ENCODE measurements around the gene PRKG1. TPM values are rescaled to one million over a fixed set of nuclear protein-coding genes. Genes with fewer than 3 reads are reported as not detected.
"Not testable (repeated sequence)": the region's sequence is repeated elsewhere in the genome, so short reads cannot be mapped to it uniquely, and the experiment has no call there.

PRKG1 gene
- total and polyA plus RNA-seq, 4 donors = 6.8 to 38.1 (median 15.4) TPM

- H3K4me3 ChIP-seq (ENCODE audit: low read depth, low read length) = no peak overlapping the region
- no peaks in the 10 kb centered on the region for H3K36me3 ChIP-seq (ENCODE audit: control insufficient read depth, insufficient read depth, low read length)
- 0% methylated on average over 3 of the region's 4 CpGs for WGBS (ENCODE audit: insufficient coverage)
- H3K27ac ChIP-seq (ENCODE audit: low read depth, low read length) = peak overlapping the region; percentile 63
- no peaks in the 10 kb centered on the region for H3K27me3 ChIP-seq (ENCODE audit: control insufficient read depth, insufficient read depth, low read length)
- no peaks in the 10 kb centered on the region for H3K4me1 ChIP-seq (ENCODE audit: control insufficient read depth, insufficient read depth, low read length)
- peak; percentile 59 to 96 (median 74) for DNase-seq (ENCODE audit: low read depth in 4 of 6, low spot score in 6 of 6)
- H3K9me3 ChIP-seq (ENCODE audit: control insufficient read depth, insufficient read depth, low read length) = no peaks in the 10 kb centered on the region
Measured at GRCh38 chr10:51244748-51245490, 170.6 kb downstream of the PRKG1 start.

GRCh38 chr10:51246156-51246555 lies 171.9 kb downstream of the PRKG1 start:
- Histone ChIP-seq H3K9me3 (ENCODE audit: control insufficient read depth, insufficient read depth, low read length) (no peaks in the 10 kb centered on the region), H3K27me3 (ENCODE audit: control insufficient read depth, insufficient read depth, low read length) (no peaks in the 10 kb centered on the region), H3K4me1 (ENCODE audit: control insufficient read depth, insufficient read depth, low read length) (no peaks in the 10 kb centered on the region), H3K36me3 (ENCODE audit: control insufficient read depth, insufficient read depth, low read length) (no peaks in the 10 kb centered on the region), H3K27ac (ENCODE audit: low read depth, low read length) (no peak overlapping the region), H3K4me3 (ENCODE audit: low read depth, low read length) (no peak overlapping the region)
- WGBS (ENCODE audit: insufficient coverage) = no CpG with 5 or more reads among the region's 1 CpG
- peak in 1 of 6 donors; percentile 23 for DNase-seq (ENCODE audit: low read depth in 4 of 6, low spot score in 6 of 6)

DNA sequence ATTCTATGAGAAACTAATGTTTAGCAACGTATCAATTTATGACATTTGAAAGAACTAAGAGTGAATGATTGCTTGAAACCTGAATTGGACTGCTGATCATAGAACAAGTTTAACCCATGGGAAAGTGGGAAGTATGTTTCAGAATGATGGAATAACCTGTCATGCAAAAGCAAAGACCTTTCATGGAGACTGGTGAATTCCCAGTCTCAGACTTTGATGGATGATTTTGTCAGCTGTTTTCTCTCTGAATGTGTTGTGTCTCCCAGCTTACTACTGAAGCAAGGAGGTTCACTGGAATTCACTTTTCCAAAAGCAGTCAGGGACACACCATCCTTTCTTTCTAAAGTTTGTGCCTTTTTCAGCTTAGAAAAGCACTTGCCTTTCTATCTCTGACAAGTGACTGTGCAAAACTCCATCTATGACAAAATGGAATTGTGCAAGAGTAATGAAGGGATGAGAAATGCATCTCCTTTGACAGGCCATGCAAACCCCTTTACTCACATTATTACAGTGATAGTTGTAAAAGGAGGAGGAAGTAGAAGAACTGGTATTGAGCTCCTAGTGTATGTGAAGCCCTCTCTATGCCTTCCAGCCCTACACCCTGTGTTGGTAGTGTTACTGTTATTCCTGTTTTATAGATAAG lies 176.1 kb downstream of the PRKG1 start:
- Histone ChIP-seq H3K4me3 (ENCODE audit: low read depth, low read length) (no peak overlapping the region), H3K4me1 (ENCODE audit: control insufficient read depth, insufficient read depth, low read length) (no peaks in the 10 kb centered on the region), H3K9me3 (ENCODE audit: control insufficient read depth, insufficient read depth, low read length) (no peaks in the 10 kb centered on the region), H3K36me3 (ENCODE audit: control insufficient read depth, insufficient read depth, low read length) (no peaks in the 10 kb centered on the region), H3K27ac (ENCODE audit: low read depth, low read length) (no peak overlapping the region), H3K27me3 (ENCODE audit: control insufficient read depth, insufficient read depth, low read length) (no peaks in the 10 kb centered on the region)
- 100% methylated on average over 1 of the region's 1 CpG for WGBS (ENCODE audit: insufficient coverage)
- DNase-seq (ENCODE audit: low read depth in 4 of 6, low spot score in 6 of 6) = no peak

GRCh38 chr10:51251110-51251509 lies 176.8 kb downstream of the PRKG1 start:
- DNase-seq (ENCODE audit: low read depth in 4 of 6, low spot score in 6 of 6) = no peak
- no CpG with 5 or more reads among the region's 1 CpG for WGBS (ENCODE audit: insufficient coverage)
- H3K36me3 ChIP-seq (ENCODE audit: control insufficient read depth, insufficient read depth, low read length) = no peaks in the 10 kb centered on the region
- no peaks in the 10 kb centered on the region for H3K27me3 ChIP-seq (ENCODE audit: control insufficient read depth, insufficient read depth, low read length)
- H3K27ac ChIP-seq (ENCODE audit: low read depth, low read length) = no peak overlapping the region
- no peaks in the 10 kb centered on the region for H3K4me1 ChIP-seq (ENCODE audit: control insufficient read depth, insufficient read depth, low read length)
- no peaks in the 10 kb centered on the region for H3K9me3 ChIP-seq (ENCODE audit: control insufficient read depth, insufficient read depth, low read length)
- no peak overlapping the region for H3K4me3 ChIP-seq (ENCODE audit: low read depth, low read length)

DNA sequence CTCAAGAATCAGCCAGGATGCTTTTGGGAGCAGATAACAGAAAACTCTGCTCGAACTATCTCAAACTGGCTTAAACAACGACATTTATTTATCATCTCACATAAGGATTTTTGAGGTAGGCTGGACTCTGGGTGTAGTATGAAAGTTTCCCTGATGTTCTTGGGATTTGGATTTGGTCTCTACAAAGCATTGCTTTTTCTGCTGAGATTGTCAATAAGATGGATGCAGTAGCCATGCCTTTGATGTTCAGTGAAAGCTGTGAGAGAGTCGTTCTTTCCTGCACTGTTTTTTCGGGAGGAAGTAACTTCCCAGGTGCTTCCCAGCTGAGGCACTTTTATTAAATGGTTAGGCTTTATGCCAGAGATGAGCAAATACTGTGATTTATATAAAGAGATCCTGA lies 181.1 kb downstream of the PRKG1 start:
- no peak overlapping the region for H3K27ac ChIP-seq (ENCODE audit: low read depth, low read length)
- H3K36me3 ChIP-seq (ENCODE audit: control insufficient read depth, insufficient read depth, low read length) = no peaks in the 10 kb centered on the region
- 40% methylated on average over 1 of the region's 4 CpGs for WGBS (ENCODE audit: insufficient coverage)
- DNase-seq (ENCODE audit: low read depth in 4 of 6, low spot score in 6 of 6) = no peak
- H3K27me3 ChIP-seq (ENCODE audit: control insufficient read depth, insufficient read depth, low read length) = no peaks in the 10 kb centered on the region
- no peak overlapping the region for H3K4me3 ChIP-seq (ENCODE audit: low read depth, low read length)
- no peaks in the 10 kb centered on the region for H3K9me3 ChIP-seq (ENCODE audit: control insufficient read depth, insufficient read depth, low read length)
- H3K4me1 ChIP-seq (ENCODE audit: control insufficient read depth, insufficient read depth, low read length) = no peaks in the 10 kb centered on the region

- H3K36me3 ChIP-seq (ENCODE audit: control insufficient read depth, insufficient read depth, low read length) = no peaks in the 10 kb centered on the region
- no peak overlapping the region for H3K4me3 ChIP-seq (ENCODE audit: low read depth, low read length)
- H3K27ac ChIP-seq (ENCODE audit: low read depth, low read length) = peak overlapping the region; percentile 10
- 68% methylated on average over 2 of the region's 7 CpGs for WGBS (ENCODE audit: insufficient coverage)
- peak in 1 of 6 donors; percentile 39 for DNase-seq (ENCODE audit: low read depth in 4 of 6, low spot score in 6 of 6)
- no peaks in the 10 kb centered on the region for H3K9me3 ChIP-seq (ENCODE audit: control insufficient read depth, insufficient read depth, low read length)
- no peaks in the 10 kb centered on the region for H3K27me3 ChIP-seq (ENCODE audit: control insufficient read depth, insufficient read depth, low read length)
- no peaks in the 10 kb centered on the region for H3K4me1 ChIP-seq (ENCODE audit: control insufficient read depth, insufficient read depth, low read length)
Measured at GRCh38 chr10:51257511-51258248, 183.4 kb downstream of the PRKG1 start.

- DNase-seq (ENCODE audit: low read depth in 4 of 6, low spot score in 6 of 6) = no peak
- Histone ChIP-seq H3K4me1 (ENCODE audit: control insufficient read depth, insufficient read depth, low read length) (no peaks in the 10 kb centered on the region), H3K27me3 (ENCODE audit: control insufficient read depth, insufficient read depth, low read length) (no peaks in the 10 kb centered on the region), H3K4me3 (ENCODE audit: low read depth, low read length) (no peak overlapping the region), H3K36me3 (ENCODE audit: control insufficient read depth, insufficient read depth, low read length) (no peaks in the 10 kb centered on the region), H3K9me3 (ENCODE audit: control insufficient read depth, insufficient read depth, low read length) (no peaks in the 10 kb centered on the region), H3K27ac (ENCODE audit: low read depth, low read length) (no peak overlapping the region)
- WGBS (ENCODE audit: insufficient coverage) = no CpG with 5 or more reads among the region's 2 CpGs
Measured at GRCh38 chr10:51260376-51260775, 186.1 kb downstream of the PRKG1 start.

- Histone ChIP-seq H3K4me1 (ENCODE audit: control insufficient read depth, insufficient read depth, low read length) (no peaks in the 10 kb centered on the region), H3K4me3 (ENCODE audit: low read depth, low read length) (no peak overlapping the region), H3K27me3 (ENCODE audit: control insufficient read depth, insufficient read depth, low read length) (no peaks in the 10 kb centered on the region), H3K27ac (ENCODE audit: low read depth, low read length) (no peak overlapping the region), H3K36me3 (ENCODE audit: control insufficient read depth, insufficient read depth, low read length) (no peaks in the 10 kb centered on the region), H3K9me3 (ENCODE audit: control insufficient read depth, insufficient read depth, low read length) (no peaks in the 10 kb centered on the region)
- WGBS (ENCODE audit: insufficient coverage) = no CpG with 5 or more reads among the region's 3 CpGs
- DNase-seq (ENCODE audit: low read depth in 4 of 6, low spot score in 6 of 6) = no peak
Measured at GRCh38 chr10:51266496-51266895, 192.2 kb downstream of the PRKG1 start.

GRCh38 chr10:51267980-51268570 lies 193.8 kb downstream of the PRKG1 start:
- 88% methylated on average over 5 of the region's 8 CpGs for WGBS (ENCODE audit: insufficient coverage)
- H3K36me3 ChIP-seq (ENCODE audit: control insufficient read depth, insufficient read depth, low read length); DNase-seq (ENCODE audit: low read depth in 4 of 6, low spot score in 6 of 6); H3K4me3 ChIP-seq (ENCODE audit: low read depth, low read length); H3K27me3 ChIP-seq (ENCODE audit: control insufficient read depth, insufficient read depth, low read length); H3K4me1 ChIP-seq (ENCODE audit: control insufficient read depth, insufficient read depth, low read length); H3K9me3 ChIP-seq (ENCODE audit: control insufficient read depth, insufficient read depth, low read length); H3K27ac ChIP-seq (ENCODE audit: low read depth, low read length): not testable (repeated sequence)
